ENCODE measurements around the gene ALKBH4.
"Not testable (repeated sequence)": the region's sequence is repeated elsewhere in the genome, so short reads cannot be mapped to it uniquely, and the experiment has no call there.

The ALKBH4 gene

GRCh38 chr7:102478314-102479208 is 13.9 kb upstream of the ALKBH4 start, which contains the start of gene POLR2J:
POLR2J (minus strand) TSS chr7:102478922; CDS start chr7:102478860, 62 bp downstream.
- peak; percentile 45 for DNase-seq (ENCODE audit: low read depth)

GRCh38 chr7:102474736-102475435 is 10.2 kb upstream of the ALKBH4 start:
- not testable (repeated sequence) for DNase-seq (ENCODE audit: low read depth)

GRCh38 chr7:102474116-102474515 is 9.5 kb upstream of the ALKBH4 start:
- not testable (repeated sequence) for DNase-seq (ENCODE audit: low read depth)

- DNase-seq (ENCODE audit: low read depth), result no peak
Measured at GRCh38 chr7:102473271-102473991, 8.8 kb upstream of the ALKBH4 start.

GRCh38 chr7:102472126-102473041 is 7.7 kb upstream of the ALKBH4 start:
- DNase-seq (ENCODE audit: low read depth), result no peak

- no peak for DNase-seq (ENCODE audit: low read depth)
Measured at GRCh38 chr7:102471791-102472125, 7.1 kb upstream of the ALKBH4 start.

GRCh38 chr7:102469972-102470825 is 5.5 kb upstream of the ALKBH4 start:
- no peak for DNase-seq (ENCODE audit: low read depth)

GRCh38 chr7:102469351-102469971 is 4.8 kb upstream of the ALKBH4 start:
- DNase-seq (ENCODE audit: low read depth), result no peak

- no peak for DNase-seq (ENCODE audit: low read depth)
Measured at GRCh38 chr7:102468478-102469350, 4.1 kb upstream of the ALKBH4 start.

GRCh38 chr7:102467581-102468477 is 3.2 kb upstream of the ALKBH4 start:
- DNase-seq (ENCODE audit: low read depth), result no peak

- DNase-seq (ENCODE audit: low read depth), result no peak
Measured at GRCh38 chr7:102466097-102466496, 1.4 kb upstream of the ALKBH4 start.

GRCh38 chr7:102463841-102464576 is 654 bp downstream of the ALKBH4 start:
- DNase-seq (ENCODE audit: low read depth), result peak; percentile 37

- no peak for DNase-seq (ENCODE audit: low read depth)
Measured at GRCh38 chr7:102460467-102460866, 4.2 kb downstream of the ALKBH4 start.

- no peak for DNase-seq (ENCODE audit: low read depth)
Measured at GRCh38 chr7:102459221-102459844, 5.3 kb downstream of the ALKBH4 start.

GRCh38 chr7:102457352-102457924 is 7.2 kb downstream of the ALKBH4 start:
- no peak for DNase-seq (ENCODE audit: low read depth)

GRCh38 chr7:102456327-102456726 is 8.3 kb downstream of the ALKBH4 start:
- no peak for DNase-seq (ENCODE audit: low read depth)

All from ELR (cell line).